OCI-LY7 (cell line): ENCODE data around the gene AGMO. TPM values are rescaled to one million over a fixed set of nuclear protein-coding genes. Genes with fewer than 3 reads are reported as not detected.

Source experiments
- BruUV-seq: library from RNA; stranded (reverse); fragments of 400-500 nt; replicated peaks from 2 replicates; lab custom pipeline; 2021; lab: Mats Ljungman, UMichigan
- CTCF ChIA-PET: fragments of 300-600 bp; sonication (Branson Sonifier 250); formaldehyde crosslinking; loops from one replicate; lab custom pipeline; 2022; ENCODE audit warnings: antibody characterized with exemption; ENCODE audit not compliant: unreplicated experiment; lab: Charles Lee
- POLR2A ChIA-PET: fragments of 300-600 bp; sonication (Branson Sonifier 250); formaldehyde crosslinking; loops from one replicate; lab custom pipeline; 2022; ENCODE audit warnings: antibody characterized with exemption; lab: Charles Lee
- DNase-seq: peaks from one replicate; pipeline ENCODE4 v3.0.0-alpha.2; 2015; ENCODE audit warnings: low spot score
- H2AFZ ChIP-seq: fragments of 200-600 bp; sonication (generic), shearing (Covaris generic); 2 replicates; pipeline ENCODE4 v1.6.1; 2014; ENCODE audit warnings: mild to moderate bottlenecking, antibody characterized with exemption, low read length, moderate library complexity
- H3K27ac ChIP-seq: fragments of 200-600 bp; sonication (generic); 2 replicates; pipeline ENCODE4 v1.5.1; 2014; ENCODE audit warnings: mixed run types, low read depth, mild to moderate bottlenecking, moderate library complexity, low read length, inconsistent platforms; ENCODE audit not compliant: poor library complexity, severe bottlenecking
- H3K36me3 ChIP-seq: fragments of 200-600 bp; sonication (generic); 2 replicates; pipeline ENCODE4 v1.6.1; 2014; ENCODE audit warnings: mild to moderate bottlenecking, antibody characterized with exemption, low read length, moderate library complexity, mixed read lengths; ENCODE audit not compliant: insufficient read depth
- H3K4me1 ChIP-seq: fragments of 200-600 bp; sonication (generic); 2 replicates; pipeline ENCODE4 v1.5.1; 2014; ENCODE audit warnings: mild to moderate bottlenecking, low read length; ENCODE audit not compliant: insufficient read depth, poor library complexity, severe bottlenecking
- H3K4me2 ChIP-seq: fragments of 200-600 bp; sonication (generic); 2 replicates; pipeline ENCODE4 v1.6.1; 2014; ENCODE audit warnings: mild to moderate bottlenecking, low read length
- H3K4me3 ChIP-seq: fragments of 200-600 bp; sonication (generic); 2 replicates; pipeline ENCODE4 v1.5.1; 2014; ENCODE audit warnings: mild to moderate bottlenecking, low read depth, low read length; ENCODE audit not compliant: poor library complexity, severe bottlenecking
- H3K79me2 ChIP-seq: fragments of 200-600 bp; sonication (generic); 2 replicates; pipeline ENCODE4 v1.6.1; 2016; ENCODE audit warnings: low read depth, mild to moderate bottlenecking, low read length, moderate library complexity, mixed read lengths; ENCODE audit not compliant: insufficient read depth
- H3K9me2 ChIP-seq: fragments of 200-600 bp; sonication (generic); 2 replicates; pipeline ENCODE4 v1.6.1; 2016; ENCODE audit warnings: mild to moderate bottlenecking, low read length, mixed read lengths; ENCODE audit not compliant: insufficient read depth
- H3K9me3 ChIP-seq: fragments of 200-600 bp; sonication (generic); 2 replicates; pipeline ENCODE4 v1.6.1; 2014; ENCODE audit warnings: mild to moderate bottlenecking, mixed run types, low read length, mixed read lengths
- H4K20me1 ChIP-seq: fragments of 200-600 bp; sonication (generic); 2 replicates; pipeline ENCODE4 v1.6.1; 2014; ENCODE audit warnings: mild to moderate bottlenecking, antibody characterized with exemption, low read length, moderate library complexity, mixed read lengths; ENCODE audit not compliant: insufficient read depth
- CTCF ChIP-seq: fragments of 200-600 bp; sonication (generic); conservative IDR thresholded peaks from 2 replicates; pipeline ENCODE4 v1.5.1; 2014; ENCODE audit warnings: mild to moderate bottlenecking, antibody characterized with exemption, low read length, moderate library complexity, mixed read lengths
- EZH2phosphoT487 ChIP-seq: fragments of 200-600 bp; sonication (generic); IDR thresholded peaks from 2 replicates; pipeline ENCODE4 v1.6.1; 2018; ENCODE audit warnings: low read depth, borderline replicate concordance, mild to moderate bottlenecking, mixed run types, antibody characterized with exemption, low read length, moderate library complexity, mixed read lengths
- intact Hi-C: fragments of 100-400 bp; cut with micrococcal nuclease; formaldehyde crosslinking; loops from one replicate; pipeline ENCODE4 v1.10.0; 2022; ENCODE audit not compliant: unreplicated experiment
- total RNA-seq, 2 experiments: library from RNA; depleted of rRNA in 1 of 2; stranded (reverse); fragments of >200 nt in 1 of 2; shearing (Covaris generic) in 1 of 2; gene quantifications; 2 replicates each; pipeline ENCODE4 v1.2.3, GENCODE V29; 2014 to 2022

Gene AGMO
- total RNA-seq, 2 experiments from 2014 or later, result not detected

GRCh38 chr7:15292138-15292537 is 269.7 kb downstream of the AGMO start:
- H3K27ac ChIP-seq, result no peak overlapping the region
- no peak overlapping the region for H3K4me2 ChIP-seq
- H3K4me3 ChIP-seq, result no peak overlapping the region
- H4K20me1 ChIP-seq, result no peaks in the 10 kb centered on the region
- TF ChIP-seq CTCF, result no peak
- TF ChIP-seq EZH2phosphoT487, result no peak
- no TSS peak for BruUV-seq
- no peaks in the 10 kb centered on the region for H3K79me2 ChIP-seq
- H3K9me2 ChIP-seq, result no peaks in the 10 kb centered on the region
- intact Hi-C loops, result no loop called here
- CTCF ChIA-PET, result no interaction called here
- no peak overlapping the region for H2AFZ ChIP-seq
- no peak for DNase-seq
- no peaks in the 10 kb centered on the region for H3K36me3 ChIP-seq
- H3K4me1 ChIP-seq, result no peaks in the 10 kb centered on the region
- POLR2A ChIA-PET, result interaction anchor here (0.7 to 0.9 kb wide), 3 partner anchors 11 to 1279 kb away, joined by 3 to 4 read pairs (median 3); no protein-coding TSS in a partner anchor
- no peaks in the 10 kb centered on the region for H3K9me3 ChIP-seq

- Histone ChIP-seq H3K4me3 (no peak overlapping the region), H3K9me2 (no peaks in the 10 kb centered on the region), H2AFZ (no peak overlapping the region), H3K4me1 (no peaks in the 10 kb centered on the region), H3K4me2 (no peak overlapping the region), H3K79me2 (no peaks in the 10 kb centered on the region), H3K36me3 (no peaks in the 10 kb centered on the region), H3K9me3 (no peaks in the 10 kb centered on the region), H4K20me1 (no peaks in the 10 kb centered on the region), H3K27ac (no peak overlapping the region)
- BruUV-seq, result no TSS peak
- ChIA-PET CTCF (no interaction called here), POLR2A (interaction anchor here (0.9 kb wide), 1 partner anchor 96 kb away, joined by 3 read pairs; no protein-coding TSS in a partner anchor)
- TF ChIP-seq EZH2phosphoT487 (no peak), CTCF (no peak)
- DNase-seq, result no peak
- intact Hi-C loops, result no loop called here
Observed at GRCh38 chr7:15291699-15292098, 270.1 kb downstream of the AGMO start.

GRCh38 chr7:15288741-15289140 is 273.1 kb downstream of the AGMO start:
- no peak for DNase-seq
- Histone ChIP-seq H3K36me3 (no peaks in the 10 kb centered on the region), H3K4me1 (no peaks in the 10 kb centered on the region), H2AFZ (no peak overlapping the region), H3K4me2 (no peak overlapping the region), H4K20me1 (no peaks in the 10 kb centered on the region), H3K79me2 (no peaks in the 10 kb centered on the region), H3K9me2 (no peaks in the 10 kb centered on the region), H3K9me3 (no peaks in the 10 kb centered on the region), H3K4me3 (no peak overlapping the region), H3K27ac (no peak overlapping the region)
- ChIA-PET POLR2A (interaction anchor here (0.6 kb wide), 1 partner anchor 1800 kb away, joined by 3 read pairs; no protein-coding TSS in a partner anchor), CTCF (no interaction called here)
- no peak for TF ChIP-seq CTCF
- no peak for TF ChIP-seq EZH2phosphoT487
- no TSS peak for BruUV-seq
- intact Hi-C loops, result no loop called here
